Cardiac muscle cell (in vitro differentiated cells and primary cell): ENCODE measurements around the gene TRPM6. TPM values are rescaled to one million over a fixed set of nuclear protein-coding genes. Genes with fewer than 3 reads are reported as not detected.
A peak's percentile ranks its signal among the peaks of the same experiment; 100 is the strongest.

ENCODE experiments used
- DNase-seq, 2 donors: peaks; one replicate each; pipeline versions ENCODE4 v3.0.0 to v3.0.0-alpha.2; 2010 to 2017; ENCODE audit warnings: low read depth in 1 of 2, low spot score in 1 of 2
- H3K27ac ChIP-seq: fragments of 200-600 bp; sonication (generic); 2 replicates; pipeline ENCODE4 v1.5.1; 2016
- H3K27me3 ChIP-seq: fragments of 200-600 bp; sonication (generic); 2 replicates; pipeline ENCODE4 v1.6.0; 2016; ENCODE audit warnings: control low read depth
- H3K36me3 ChIP-seq: fragments of 200-600 bp; sonication (generic); 2 replicates; pipeline ENCODE4 v1.5.1; 2016; ENCODE audit warnings: control low read depth
- H3K4me1 ChIP-seq: fragments of 200-600 bp; sonication (generic); 2 replicates; pipeline ENCODE4 v1.8.1; 2017; ENCODE audit warnings: low read depth, mild to moderate bottlenecking, mixed run types
- H3K4me3 ChIP-seq: fragments of 200-600 bp; sonication (generic); 2 replicates; pipeline ENCODE4 v1.5.1; 2016; ENCODE audit warnings: mild to moderate bottlenecking
- H3K9me3 ChIP-seq: fragments of 200-600 bp; sonication (generic); 2 replicates; pipeline ENCODE4 v1.5.1; 2017; ENCODE audit warnings: low read depth, mild to moderate bottlenecking, control low read depth
- polyA plus RNA-seq: library from polyadenylated mRNA; unstranded; fragments of >200 nt; fragmentation: Nextera tagmentation; extraction: Ambion mirVana; gene quantifications from 2 replicates; pipeline ENCODE4 v1.2.1, GENCODE V29; 2016
- total RNA-seq: library from RNA; depleted of rRNA; stranded (reverse); fragments of >200 nt; gene quantifications from 2 replicates; pipeline ENCODE4 v1.2.3, GENCODE V29; 2016
- TF ChIP-seq, protein P1 (sequence below): IDR thresholded peaks from 2 replicates; pipeline ENCODE4 v1.5.1; 2012; ENCODE audit warnings: low read depth, mild to moderate bottlenecking, low read length

The TRPM6 gene
- total and polyA plus RNA-seq, 2 experiments from 2014 or later = 0.06 TPM; not detected in 1

DNA sequence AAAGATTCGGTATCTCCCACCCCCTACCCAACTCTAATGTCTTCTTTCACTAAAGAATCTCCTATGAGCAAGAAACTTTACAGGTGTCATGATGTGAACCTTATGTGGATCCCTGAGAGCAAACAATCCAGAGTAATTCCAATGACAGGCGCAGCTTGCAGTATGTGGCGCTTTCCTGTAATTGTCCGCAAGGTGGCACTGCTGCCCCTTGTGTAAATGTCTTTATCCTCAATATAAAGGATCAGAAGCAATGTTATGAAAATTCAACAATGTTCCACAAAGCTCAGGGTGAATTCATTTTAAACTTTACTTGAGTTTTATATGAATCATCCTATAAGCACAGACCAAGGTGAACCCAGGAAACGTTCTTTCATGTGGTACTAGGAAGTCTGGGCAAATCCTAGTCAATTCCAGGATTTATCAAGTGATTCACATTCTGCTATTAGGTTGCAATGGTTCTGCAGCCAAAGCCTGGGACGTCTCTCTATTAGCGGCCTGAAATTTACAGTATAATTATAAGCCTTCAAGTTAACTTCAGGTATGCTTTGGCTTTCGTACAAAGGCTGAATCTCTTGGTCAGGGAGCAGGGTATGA lies 113.7 kb downstream of the TRPM6 start:
- H3K4me3 ChIP-seq = no peak overlapping the region
- no peaks in the 10 kb centered on the region for H3K9me3 ChIP-seq
- TF ChIP-seq, protein P1, sequence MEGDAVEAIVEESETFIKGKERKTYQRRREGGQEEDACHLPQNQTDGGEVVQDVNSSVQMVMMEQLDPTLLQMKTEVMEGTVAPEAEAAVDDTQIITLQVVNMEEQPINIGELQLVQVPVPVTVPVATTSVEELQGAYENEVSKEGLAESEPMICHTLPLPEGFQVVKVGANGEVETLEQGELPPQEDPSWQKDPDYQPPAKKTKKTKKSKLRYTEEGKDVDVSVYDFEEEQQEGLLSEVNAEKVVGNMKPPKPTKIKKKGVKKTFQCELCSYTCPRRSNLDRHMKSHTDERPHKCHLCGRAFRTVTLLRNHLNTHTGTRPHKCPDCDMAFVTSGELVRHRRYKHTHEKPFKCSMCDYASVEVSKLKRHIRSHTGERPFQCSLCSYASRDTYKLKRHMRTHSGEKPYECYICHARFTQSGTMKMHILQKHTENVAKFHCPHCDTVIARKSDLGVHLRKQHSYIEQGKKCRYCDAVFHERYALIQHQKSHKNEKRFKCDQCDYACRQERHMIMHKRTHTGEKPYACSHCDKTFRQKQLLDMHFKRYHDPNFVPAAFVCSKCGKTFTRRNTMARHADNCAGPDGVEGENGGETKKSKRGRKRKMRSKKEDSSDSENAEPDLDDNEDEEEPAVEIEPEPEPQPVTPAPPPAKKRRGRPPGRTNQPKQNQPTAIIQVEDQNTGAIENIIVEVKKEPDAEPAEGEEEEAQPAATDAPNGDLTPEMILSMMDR = peak; percentile 83
- peak; percentile 81 to 83 for DNase-seq
- no peak overlapping the region for H3K27ac ChIP-seq
- no peaks in the 10 kb centered on the region for H3K27me3 ChIP-seq
- H3K36me3 ChIP-seq = no peaks in the 10 kb centered on the region
- H3K4me1 ChIP-seq = no peaks in the 10 kb centered on the region

GRCh38 chr9:74772121-74772520 lies 115.6 kb downstream of the TRPM6 start:
- H3K9me3 ChIP-seq = no peaks in the 10 kb centered on the region
- H3K4me3 ChIP-seq = no peak overlapping the region
- DNase-seq = no peak
- H3K27me3 ChIP-seq = no peaks in the 10 kb centered on the region
- H3K27ac ChIP-seq = no peak overlapping the region
- H3K4me1 ChIP-seq = no peaks in the 10 kb centered on the region
- H3K36me3 ChIP-seq = no peaks in the 10 kb centered on the region
- TF ChIP-seq, protein P1 = no peak

DNA sequence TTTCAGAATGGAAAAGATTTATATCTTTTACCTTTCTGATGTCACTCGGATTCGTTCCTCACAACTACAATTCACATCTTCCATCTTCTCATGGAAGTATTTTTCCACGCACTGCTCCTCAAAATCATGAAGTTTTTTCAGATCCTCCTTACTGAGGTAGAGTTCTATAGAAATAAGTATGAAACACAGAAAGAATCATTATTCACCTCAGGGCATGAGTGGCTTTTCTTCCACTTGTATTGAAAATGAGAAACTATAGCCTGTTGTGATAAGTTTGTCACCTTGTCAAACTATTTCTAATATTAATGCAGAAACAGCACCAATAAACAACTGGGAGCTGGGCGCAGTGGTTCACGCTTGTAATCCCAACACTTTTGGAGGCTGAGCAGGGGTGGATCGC lies 116.0 kb downstream of the TRPM6 start:
- H3K27ac ChIP-seq = no peak overlapping the region
- H3K4me3 ChIP-seq = no peak overlapping the region

GRCh38 chr9:74771262-74771585 lies 116.5 kb downstream of the TRPM6 start:
- H3K36me3 ChIP-seq = no peaks in the 10 kb centered on the region
- no peaks in the 10 kb centered on the region for H3K9me3 ChIP-seq
- no peak for DNase-seq
- no peaks in the 10 kb centered on the region for H3K4me1 ChIP-seq
- no peak overlapping the region for H3K4me3 ChIP-seq
- TF ChIP-seq, protein P1 = no peak
- H3K27ac ChIP-seq = no peak overlapping the region
- H3K27me3 ChIP-seq = no peaks in the 10 kb centered on the region

More for the DNA sequence above, 116.0 kb downstream of the TRPM6 start:
- TF ChIP-seq, protein P1 = no peak
- Histone ChIP-seq H3K4me1 (no peaks in the 10 kb centered on the region), H3K9me3 (no peaks in the 10 kb centered on the region), H3K27me3 (no peaks in the 10 kb centered on the region), H3K36me3 (no peaks in the 10 kb centered on the region)
- DNase-seq = no peak

DNA sequence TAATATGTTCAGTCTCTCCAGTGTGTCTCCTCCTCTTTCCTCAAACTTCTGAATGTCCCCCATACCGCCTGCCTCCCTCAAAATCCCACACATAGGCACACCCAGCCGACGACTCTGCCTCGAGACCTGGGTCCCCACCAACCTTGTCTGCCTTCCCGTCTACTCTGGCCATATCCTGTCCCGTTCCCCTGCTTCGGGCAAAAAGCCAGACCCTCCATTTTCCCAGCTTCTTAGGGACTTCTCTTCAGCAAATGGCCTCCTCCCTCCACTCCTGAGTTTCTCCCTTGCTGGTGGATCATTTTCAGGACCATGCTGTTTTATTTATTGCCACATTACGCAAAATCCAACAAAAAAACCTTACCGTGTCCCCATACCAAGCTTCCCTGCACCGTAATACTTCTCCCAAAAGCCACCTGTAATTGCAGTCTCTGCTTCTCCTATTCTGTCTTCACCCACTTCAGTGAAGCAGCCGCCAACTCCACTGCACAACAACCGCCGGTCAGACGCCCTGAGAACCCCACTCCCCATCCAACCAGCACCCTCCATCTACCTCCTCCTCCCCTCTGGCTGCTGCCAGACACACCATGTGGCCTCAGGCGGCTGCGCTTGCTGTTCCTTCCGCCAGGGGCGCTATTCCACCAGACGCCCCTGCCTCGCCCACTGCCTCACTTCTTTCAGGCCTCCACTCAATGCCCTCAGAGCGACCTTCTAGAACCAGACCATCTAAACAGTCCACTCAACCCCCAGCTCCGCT lies 117.0 kb downstream of the TRPM6 start:
- peak; percentile 31 to 36 for DNase-seq
- Histone ChIP-seq H3K27ac (no peak overlapping the region), H3K9me3 (no peaks in the 10 kb centered on the region), H3K4me3 (no peak overlapping the region), H3K4me1 (no peaks in the 10 kb centered on the region), H3K27me3 (no peaks in the 10 kb centered on the region), H3K36me3 (no peaks in the 10 kb centered on the region)
- TF ChIP-seq, protein P1 = peak; percentile 70
